ENCODE measurements around the gene ROBO1.

Gene ROBO1

DNA sequence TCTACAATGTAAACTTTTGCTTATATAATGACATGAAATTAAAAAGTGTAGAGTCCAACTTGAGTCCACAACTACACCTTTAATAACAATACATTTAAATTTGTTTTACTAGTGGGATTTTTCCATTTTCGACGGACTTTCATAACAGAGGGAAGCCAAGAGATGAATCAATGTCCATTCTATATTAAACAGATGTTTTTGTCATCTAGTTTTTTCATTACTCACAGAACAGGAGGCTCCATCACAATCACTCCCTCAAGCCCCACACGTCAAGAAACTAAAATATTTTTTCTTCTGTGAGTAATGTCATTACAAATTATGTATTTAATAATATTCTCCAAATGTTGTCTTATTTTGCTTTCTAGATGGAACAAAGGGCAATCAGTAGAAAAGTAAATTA is 932.9 kb downstream of the ROBO1 start:
- no peak for DNase-seq (ENCODE audit: low read depth)

DNA sequence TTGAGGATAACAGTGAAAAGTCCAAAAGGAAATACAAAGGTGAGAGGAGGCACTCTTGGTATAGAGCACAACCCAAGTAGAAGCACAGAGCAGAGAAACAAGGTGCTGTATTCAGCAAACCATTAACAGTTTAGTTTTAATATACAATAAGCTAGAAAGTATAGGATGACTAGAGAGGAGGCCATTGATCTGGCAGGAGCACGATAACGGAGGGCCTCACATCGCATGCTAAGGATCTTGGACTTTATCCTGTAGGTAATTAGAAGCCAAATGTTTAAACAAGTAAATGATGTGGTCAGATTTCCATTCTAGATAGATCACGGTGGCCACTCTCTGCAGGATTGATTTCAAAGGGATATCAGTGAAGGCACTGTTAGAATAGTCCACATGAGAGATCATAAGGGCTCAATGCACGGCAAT is 935.0 kb downstream of the ROBO1 start:
- DNase-seq (ENCODE audit: low read depth): no peak

GRCh38 chr3:78831446-78831972 is 936.3 kb downstream of the ROBO1 start:
- no peak for DNase-seq (ENCODE audit: low read depth)

GRCh38 chr3:78830470-78830869 is 937.3 kb downstream of the ROBO1 start:
- DNase-seq (ENCODE audit: low read depth): no peak

DNA sequence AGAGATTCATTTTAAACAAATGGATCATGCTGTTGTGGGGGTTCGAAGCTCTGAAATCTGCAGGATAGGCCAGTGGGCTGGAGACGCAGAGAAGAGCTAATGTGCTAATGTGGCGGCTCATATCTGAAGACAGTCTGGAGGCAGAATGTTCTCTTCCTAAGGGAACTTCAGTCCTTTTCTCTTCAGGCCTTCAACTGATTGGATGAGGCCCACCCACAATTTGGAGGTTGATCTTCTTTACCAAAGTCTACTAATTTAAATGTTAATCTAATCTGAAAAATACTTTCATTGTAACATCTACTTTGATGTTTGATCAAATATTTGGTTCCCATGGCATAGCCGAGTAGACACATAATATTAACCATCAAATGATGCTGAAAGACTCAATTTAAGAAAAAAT is 940.2 kb downstream of the ROBO1 start:
- no peak for DNase-seq (ENCODE audit: low read depth)

GRCh38 chr3:78825858-78826215 is 942.0 kb downstream of the ROBO1 start:
- DNase-seq (ENCODE audit: low read depth): no peak

GRCh38 chr3:78825118-78825857 is 942.5 kb downstream of the ROBO1 start:
- no peak for DNase-seq (ENCODE audit: low read depth)

- no peak for DNase-seq (ENCODE audit: low read depth)
These were observed 943.9 kb downstream of the ROBO1 start for GRCh38 chr3:78823859-78824258.

DNA sequence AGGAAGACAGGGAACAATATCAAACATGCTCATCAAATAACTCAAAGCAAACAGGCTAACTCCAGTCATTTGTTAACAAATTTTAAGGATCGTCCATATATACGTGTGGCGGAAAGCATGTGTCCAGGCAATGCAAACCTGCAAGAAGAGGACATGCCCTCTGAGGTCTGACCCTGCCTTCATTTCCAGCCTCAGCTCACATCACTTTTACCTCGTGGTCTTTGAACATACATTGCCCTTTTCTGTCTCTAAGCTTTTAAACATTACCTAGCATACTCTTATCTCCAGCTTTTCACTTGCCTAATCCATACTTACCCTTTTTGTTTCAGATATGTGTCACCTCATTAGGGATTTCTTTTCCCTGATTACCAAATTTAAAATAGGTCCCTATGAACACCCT is 944.4 kb downstream of the ROBO1 start:
- no peak for DNase-seq (ENCODE audit: low read depth)

GRCh38 chr3:78822726-78823125 is 945.1 kb downstream of the ROBO1 start:
- DNase-seq (ENCODE audit: low read depth): no peak

DNA sequence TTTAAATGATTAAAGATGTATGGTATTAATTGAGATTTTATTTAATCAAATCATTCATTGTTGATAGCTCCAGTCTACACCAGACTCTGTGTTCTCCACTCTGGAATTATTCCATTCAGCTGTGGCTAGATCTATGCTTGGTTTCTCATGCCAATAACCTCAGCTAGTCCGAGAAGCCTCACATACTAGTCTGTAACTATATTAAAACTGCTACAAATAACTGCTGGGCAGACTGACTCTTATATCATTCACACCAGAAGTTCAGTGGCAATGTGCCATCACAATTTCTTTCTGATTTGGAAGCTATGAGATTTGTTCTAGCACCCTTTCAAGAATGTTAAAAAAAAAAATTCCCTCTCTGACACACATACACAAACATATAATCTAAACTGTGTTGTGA is 947.3 kb downstream of the ROBO1 start:
- DNase-seq (ENCODE audit: low read depth): no peak

DNA sequence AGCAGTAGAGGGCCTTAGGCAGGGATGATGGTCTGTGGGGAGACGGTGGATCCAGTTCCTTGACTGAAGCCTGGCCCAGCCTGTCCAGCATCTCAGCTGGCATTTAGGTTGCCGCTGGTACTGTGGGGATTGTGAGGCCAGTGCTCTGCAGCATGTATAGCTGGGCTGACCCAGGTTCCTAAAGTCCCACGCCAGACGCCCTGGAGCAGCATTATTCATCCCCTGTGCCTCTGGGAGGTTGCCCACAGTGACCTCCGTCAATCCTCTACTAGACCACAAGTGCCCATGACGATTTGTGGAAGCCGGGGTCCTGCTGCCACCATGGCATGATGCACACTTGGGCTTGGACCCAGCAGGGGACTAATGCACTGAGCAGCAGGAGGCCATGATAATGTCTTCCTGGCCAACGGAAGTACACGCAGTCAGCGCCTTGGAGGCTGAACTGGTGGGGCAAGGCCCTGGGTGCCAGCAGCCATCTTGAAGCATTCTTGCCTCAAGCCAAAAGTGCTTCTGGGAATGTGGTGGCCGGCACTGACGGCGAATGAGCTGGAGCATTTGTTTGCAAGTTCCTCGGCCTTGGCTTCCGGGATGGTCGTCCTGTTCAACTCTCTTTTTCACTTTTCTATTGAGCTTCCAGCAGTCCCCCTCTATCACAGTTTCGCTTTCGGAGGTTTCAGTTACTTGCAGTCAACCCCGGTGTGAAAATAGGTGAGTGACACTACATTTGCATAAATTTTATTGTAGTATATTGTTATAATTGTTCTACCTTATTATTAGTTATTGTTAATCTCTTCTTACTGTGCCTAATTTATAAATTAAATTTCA is 949.4 kb downstream of the ROBO1 start:
- DNase-seq (ENCODE audit: low read depth): no peak

DNA sequence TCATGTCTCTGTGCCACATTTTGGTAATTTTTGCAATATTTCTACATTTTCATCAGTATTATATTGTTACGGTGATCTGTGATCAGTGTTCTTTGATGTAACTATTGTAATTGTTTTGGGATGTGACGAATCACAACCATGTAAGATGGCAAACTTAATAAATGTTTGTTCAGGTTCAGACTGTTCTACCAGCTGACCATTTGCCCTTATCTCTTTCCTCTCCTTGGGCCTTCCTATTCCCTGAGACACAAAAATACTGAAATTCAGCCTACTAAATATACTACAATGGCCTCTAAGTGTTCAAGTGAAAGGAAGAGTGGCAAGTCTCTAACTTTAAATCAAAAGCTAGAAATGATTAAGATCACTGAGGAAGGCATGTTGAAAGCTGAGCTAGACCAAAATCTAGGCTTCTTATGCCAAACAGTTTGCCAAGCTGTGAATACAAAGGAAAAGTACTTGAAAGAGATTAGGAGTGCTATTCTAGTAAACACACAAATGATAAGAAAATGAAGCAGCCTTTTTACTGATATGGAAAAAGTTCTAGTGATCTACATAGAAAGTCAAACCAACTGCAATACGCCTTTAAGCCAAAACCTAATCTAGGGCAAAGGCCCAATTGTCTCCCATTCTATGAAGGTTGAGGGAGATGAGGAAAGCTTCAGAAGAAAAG is 952.8 kb downstream of the ROBO1 start:
- DNase-seq (ENCODE audit: low read depth): no peak

DNA sequence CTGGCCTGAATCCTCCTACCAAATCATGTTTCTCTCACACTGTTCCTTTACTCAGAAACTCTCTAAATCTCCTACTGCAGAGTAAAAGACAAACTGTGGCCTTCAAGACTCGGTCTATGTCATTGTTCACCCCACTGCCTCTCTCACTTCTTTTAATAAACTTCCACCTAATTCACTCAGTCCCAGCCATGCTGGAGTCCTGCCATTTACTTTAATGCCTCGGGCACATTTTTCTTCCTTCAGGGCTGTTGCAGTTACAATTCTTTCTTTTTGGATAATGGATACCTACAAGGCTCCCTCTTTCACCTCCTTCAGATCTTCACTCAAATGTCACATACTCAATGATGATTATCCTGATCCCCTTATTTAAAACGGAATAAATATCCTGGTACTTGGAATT is 955.6 kb downstream of the ROBO1 start:
- no peak for DNase-seq (ENCODE audit: low read depth)

GRCh38 chr3:78809966-78810365 is 957.8 kb downstream of the ROBO1 start:
- no peak for DNase-seq (ENCODE audit: low read depth)

DNA sequence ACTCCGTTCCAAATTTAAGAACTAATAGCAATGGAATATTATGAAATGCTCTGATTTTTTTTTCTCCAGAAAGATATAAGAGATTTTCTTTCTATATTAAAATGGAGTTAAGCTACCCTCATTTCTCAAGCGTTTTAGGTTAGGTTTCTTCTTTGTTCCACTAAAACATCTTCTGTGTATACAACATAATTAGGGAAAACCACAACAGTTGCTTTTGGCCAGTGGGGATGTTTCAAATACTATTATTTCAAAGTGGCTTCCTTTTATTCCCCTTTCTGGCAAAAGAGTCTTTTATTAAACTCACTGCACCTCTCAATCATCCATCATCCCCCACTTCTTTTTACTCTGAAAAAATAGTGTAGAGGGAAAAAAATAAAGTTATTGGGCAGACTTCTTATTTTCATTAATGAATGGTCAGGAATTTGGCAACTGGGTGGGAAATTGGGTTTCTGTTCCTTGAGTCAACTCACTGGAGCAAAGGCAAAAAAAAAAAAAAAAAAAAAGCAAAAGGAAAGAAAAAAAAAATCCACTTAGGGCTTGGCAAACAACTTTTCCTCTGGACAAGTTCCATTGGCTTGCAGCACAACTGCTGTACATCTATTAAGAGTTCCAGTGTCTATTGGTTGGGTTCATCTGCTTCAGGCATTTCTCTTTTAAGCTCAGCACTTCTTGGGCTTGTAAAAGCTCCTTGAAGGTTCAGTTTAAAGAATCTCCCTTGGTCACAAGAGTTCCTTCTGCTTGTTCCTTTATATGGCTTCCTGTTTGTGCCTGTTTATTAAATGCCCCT is 963.4 kb downstream of the ROBO1 start:
- DNase-seq (ENCODE audit: low read depth): no peak

DNA sequence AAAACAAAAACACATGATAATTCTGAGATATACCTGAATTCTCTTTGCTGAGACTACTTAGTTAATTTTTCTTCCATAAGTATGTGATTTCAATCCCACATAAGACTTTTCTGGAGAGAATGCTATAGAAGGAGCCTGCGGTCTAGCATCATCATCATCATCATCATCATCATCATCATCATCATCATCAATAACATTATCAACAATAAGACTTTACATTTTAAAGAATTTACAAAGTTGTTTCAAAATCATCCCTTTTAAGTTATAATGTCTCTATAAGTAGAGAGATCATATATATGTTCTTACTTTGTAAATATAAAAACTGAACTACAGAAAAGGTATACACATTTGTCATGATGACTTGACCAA is 965.3 kb downstream of the ROBO1 start:
- no peak for DNase-seq (ENCODE audit: low read depth)

GRCh38 chr3:78801926-78802561 is 965.8 kb downstream of the ROBO1 start:
- no peak for DNase-seq (ENCODE audit: low read depth)

DNA sequence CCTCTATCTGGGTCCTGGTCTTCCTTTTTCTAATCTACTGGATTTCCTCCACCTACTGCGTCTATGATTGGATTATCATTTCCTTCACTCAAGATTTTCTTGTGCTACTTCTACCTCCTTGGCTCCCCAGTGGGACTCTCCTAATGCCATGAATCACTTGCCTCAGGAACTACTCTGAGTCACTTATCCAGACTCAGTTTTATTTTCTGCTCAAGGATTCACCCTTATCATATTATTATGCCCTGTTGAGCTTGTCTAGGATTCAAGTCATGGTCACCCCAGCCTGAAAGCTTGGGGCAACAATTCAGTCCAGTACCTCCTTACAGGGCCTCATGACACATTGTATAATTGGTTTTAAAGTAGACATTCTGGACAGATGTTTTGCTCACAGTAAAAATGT is 968.1 kb downstream of the ROBO1 start:
- DNase-seq (ENCODE audit: low read depth): no peak

DNA sequence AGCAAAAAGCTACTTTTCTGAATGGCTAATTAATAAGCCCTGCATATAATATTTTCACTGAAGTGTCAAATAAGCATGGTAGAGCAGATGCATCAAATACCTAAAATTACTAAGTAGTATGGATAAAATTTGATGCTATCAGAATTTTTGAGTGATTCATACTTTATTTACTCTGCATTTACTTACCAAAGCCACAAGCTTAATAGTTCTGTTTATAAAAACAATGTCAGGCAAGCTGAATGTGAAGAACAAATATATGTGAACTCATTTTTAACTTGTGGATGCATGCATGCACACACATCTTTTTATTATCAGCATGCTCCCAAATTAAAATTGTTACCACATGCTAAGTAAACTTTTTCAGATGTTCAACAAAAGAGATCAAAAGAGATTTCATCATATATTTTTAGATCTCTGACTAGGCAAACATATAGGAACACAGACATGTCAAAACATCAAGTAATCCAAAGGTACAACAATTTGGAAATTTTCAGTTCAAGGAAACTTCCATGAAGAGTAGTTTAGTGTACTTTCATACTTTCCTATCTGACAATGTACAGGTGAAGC is 969.4 kb downstream of the ROBO1 start:
- no peak for DNase-seq (ENCODE audit: low read depth)

GRCh38 chr3:78794431-78794830 is 973.4 kb downstream of the ROBO1 start:
- DNase-seq (ENCODE audit: low read depth): no peak

All from stimulated activated CD8-positive, alpha-beta memory T cell treated with anti-CD3 and anti-CD28 coated beads, Interleukin-4, amount 100 ng/mL, for 24 hours (primary cell).